GM23338 (cell line): ENCODE data around the gene SH3BP4. TPM values are rescaled to one million over a fixed set of nuclear protein-coding genes. Genes with fewer than 3 reads are reported as not detected.
A peak's percentile ranks its signal among the peaks of the same experiment; 100 is the strongest.

ENCODE experiments used
- ATAC-seq: fragments of 200-7000 bp; cut with Tn5 transposase; 3 replicates; pipeline ENCODE4 v1.9.1; 2020
- DNase-seq: peaks from one replicate; pipeline ENCODE4 v3.0.0-alpha.2; 2015; ENCODE audit warnings: low spot score
- H2AFZ ChIP-seq: fragments of 200-600 bp; sonication (generic); 2 replicates; pipeline ENCODE4 v1.8.0; 2016; ENCODE audit warnings: antibody characterized with exemption, mild to moderate bottlenecking, moderate library complexity
- H3F3A ChIP-seq: fragments of 200-600 bp; sonication (generic); replicated peaks from 2 replicates; pipeline ENCODE4 v1.8.0; 2017; ENCODE audit warnings: antibody characterized with exemption, mixed run types, low read depth
- H3K27ac ChIP-seq: fragments of 200-600 bp; sonication (generic); 2 replicates; pipeline ENCODE4 v1.6.1; 2016; ENCODE audit warnings: low read depth
- H3K27me3 ChIP-seq: fragments of 200-600 bp; sonication (generic); 2 replicates; pipeline ENCODE4 v1.8.0; 2016; ENCODE audit warnings: mild to moderate bottlenecking, mixed run types, moderate library complexity; ENCODE audit not compliant: insufficient read depth
- H3K36me3 ChIP-seq: fragments of 200-600 bp; sonication (generic); 2 replicates; pipeline ENCODE4 v1.8.0; 2016; ENCODE audit warnings: mild to moderate bottlenecking; ENCODE audit not compliant: insufficient read depth
- H3K4me1 ChIP-seq: fragments of 200-600 bp; sonication (generic); 2 replicates; pipeline ENCODE4 v1.8.0; 2016; ENCODE audit warnings: mild to moderate bottlenecking, moderate library complexity; ENCODE audit not compliant: insufficient read depth
- H3K4me2 ChIP-seq: fragments of 200-600 bp; sonication (generic); 2 replicates; pipeline ENCODE4 v1.7.1; 2017; ENCODE audit warnings: mixed run types
- H3K4me3 ChIP-seq: fragments of 200-600 bp; sonication (generic); 2 replicates; pipeline ENCODE4 v1.6.1; 2016; ENCODE audit warnings: mixed run types
- H3K79me2 ChIP-seq: fragments of 200-600 bp; sonication (generic); replicated peaks from 2 replicates; pipeline ENCODE4 v1.8.0; 2017; ENCODE audit warnings: mild to moderate bottlenecking; ENCODE audit not compliant: insufficient read depth
- H3K9me2 ChIP-seq: fragments of 200-600 bp; sonication (generic); 2 replicates; pipeline ENCODE4 v1.8.0; 2017; ENCODE audit not compliant: insufficient read depth
- H4K20me1 ChIP-seq: fragments of 200-600 bp; sonication (generic); replicated peaks from 2 replicates; pipeline ENCODE4 v1.8.0; 2017; ENCODE audit warnings: mild to moderate bottlenecking; ENCODE audit not compliant: insufficient read depth
- H3K27ac Mint-ChIP-seq: 2 replicates; pipeline ENCODE4 v1.8.0; 2020; ENCODE audit warnings: inconsistent platforms, mild to moderate bottlenecking, moderate library complexity, mixed read lengths
- H3K27me3 Mint-ChIP-seq: 3 replicates; pipeline ENCODE4 v1.8.0; 2022; ENCODE audit warnings: low read depth, mild to moderate bottlenecking, moderate library complexity, mixed read lengths, inconsistent platforms; ENCODE audit not compliant: insufficient read depth, poor library complexity
- H3K36me3 Mint-ChIP-seq: 3 replicates; pipeline ENCODE4 v1.8.0; 2021; ENCODE audit warnings: low read depth, mild to moderate bottlenecking, inconsistent platforms, moderate library complexity, mixed read lengths
- H3K4me1 Mint-ChIP-seq: 3 replicates; pipeline ENCODE4 v1.8.0; 2020; ENCODE audit warnings: mild to moderate bottlenecking, inconsistent platforms, mixed read lengths
- H3K4me3 Mint-ChIP-seq: 3 replicates; pipeline ENCODE4 v1.8.0; 2021; ENCODE audit warnings: moderate library complexity, mild to moderate bottlenecking, inconsistent platforms, mixed read lengths
- H3K9me3 Mint-ChIP-seq: 3 replicates; pipeline ENCODE4 v1.8.0; 2020; ENCODE audit warnings: moderate library complexity, mild to moderate bottlenecking, inconsistent platforms, mixed read lengths
- CREB1 ChIP-seq: fragments of 250-450 bp; sonication (Bioruptor Pico); IDR thresholded peaks from 2 replicates; pipeline ENCODE4 v1.5.0; 2020; ENCODE audit warnings: low read depth, mild to moderate bottlenecking, moderate library complexity
- CTCF ChIP-seq, 2 experiments: fragments of 200-600 bp in 1 of 2; sonication (generic) in 1 of 2; conservative IDR thresholded peaks; 2 replicates each; pipeline versions ENCODE4 v1.5.1 to v1.6.1; 2016 to 2017; ENCODE audit warnings: antibody characterized with exemption in 2 of 2, low read depth in 2 of 2, mild to moderate bottlenecking in 2 of 2, moderate library complexity in 1 of 2
- EZH2 ChIP-seq: fragments of 200-600 bp; sonication (generic); IDR thresholded peaks from one replicate; pipeline ENCODE4 v1.8.0; 2017; ENCODE audit warnings: antibody characterized with exemption, mild to moderate bottlenecking, low read depth; ENCODE audit not compliant: unreplicated experiment
- EZH2phosphoT487 ChIP-seq: fragments of 200-600 bp; sonication (generic); IDR thresholded peaks from one replicate; pipeline ENCODE4 v1.8.1; 2018; ENCODE audit warnings: antibody characterized with exemption; ENCODE audit not compliant: unreplicated experiment
- NANOG ChIP-seq: IDR thresholded peaks from 2 replicates; pipeline ENCODE4 v1.6.1; 2016; ENCODE audit warnings: antibody characterized with exemption, borderline replicate concordance
- POLR2AphosphoS5 ChIP-seq: IDR thresholded peaks from 2 replicates; pipeline ENCODE4 v1.6.1; 2016; ENCODE audit warnings: antibody characterized with exemption, low read depth
- REST ChIP-seq: IDR thresholded peaks from one replicate; pipeline ENCODE4 v1.6.1; 2018; ENCODE audit warnings: antibody characterized with exemption; ENCODE audit not compliant: unreplicated experiment
- ZNF331 ChIP-seq: fragments of 250-450 bp; sonication (Bioruptor Pico); IDR thresholded peaks from 2 replicates; pipeline ENCODE4 v1.5.0; 2020; ENCODE audit warnings: low read depth, mild to moderate bottlenecking, moderate library complexity
- polyA plus RNA-seq: library from polyadenylated mRNA; unstranded; fragments of >200 nt; fragmentation: Nextera tagmentation; extraction: Ambion mirVana; gene quantifications from 2 replicates; pipeline ENCODE4 v1.2.1, GENCODE V29; 2016
- total RNA-seq: library from RNA; depleted of rRNA; stranded (reverse); fragments of >200 nt; shearing (Covaris generic); gene quantifications from 2 replicates; pipeline ENCODE4 v1.2.3, GENCODE V29; 2014
- TF ChIP-seq, protein P1 (sequence below): fragments of 250-450 bp; sonication (Bioruptor Pico); IDR thresholded peaks from 2 replicates; pipeline ENCODE4 v1.5.0; 2020; ENCODE audit warnings: mild to moderate bottlenecking, moderate library complexity

The SH3BP4 gene
- total and polyA plus RNA-seq, 2 experiments from 2014 or later = 15.6 to 50.9 TPM

DNA sequence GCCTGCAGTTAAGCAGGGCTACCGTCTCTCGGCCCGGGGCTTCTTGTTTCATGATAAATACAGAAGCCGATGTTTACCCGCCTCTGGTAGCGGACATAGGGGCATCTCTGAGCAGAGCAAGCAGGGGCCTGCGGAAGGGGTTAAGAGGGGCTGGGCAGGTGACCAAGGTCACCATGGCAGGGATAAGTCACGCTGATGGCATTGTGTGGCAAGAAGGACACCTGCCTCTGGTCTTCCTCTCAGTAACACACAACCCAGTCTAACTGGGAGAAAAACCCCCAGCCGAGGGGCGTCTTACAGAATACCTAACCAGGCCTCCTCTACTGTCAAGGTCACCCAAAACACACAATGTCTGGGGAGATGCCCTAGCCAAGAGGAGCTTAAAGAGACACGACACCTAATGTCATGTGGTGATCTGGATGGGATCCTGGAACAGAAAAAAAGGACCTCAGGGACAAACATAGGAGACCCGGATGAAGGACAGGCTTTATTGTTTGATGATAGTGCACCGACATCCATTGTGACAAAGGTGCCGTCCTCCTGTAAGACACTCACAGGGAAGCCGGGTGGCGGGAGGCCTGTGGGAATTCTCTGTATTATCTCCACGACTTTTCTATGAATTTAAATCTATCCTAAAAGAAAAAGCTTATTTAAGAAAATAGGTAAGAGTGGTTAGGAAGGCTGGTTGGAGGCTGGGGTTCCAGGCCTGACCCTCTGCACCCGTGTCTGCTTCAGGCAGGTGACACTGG lies 24.8 kb downstream of the SH3BP4 start (continued):
- TF ChIP-seq, protein P1, sequence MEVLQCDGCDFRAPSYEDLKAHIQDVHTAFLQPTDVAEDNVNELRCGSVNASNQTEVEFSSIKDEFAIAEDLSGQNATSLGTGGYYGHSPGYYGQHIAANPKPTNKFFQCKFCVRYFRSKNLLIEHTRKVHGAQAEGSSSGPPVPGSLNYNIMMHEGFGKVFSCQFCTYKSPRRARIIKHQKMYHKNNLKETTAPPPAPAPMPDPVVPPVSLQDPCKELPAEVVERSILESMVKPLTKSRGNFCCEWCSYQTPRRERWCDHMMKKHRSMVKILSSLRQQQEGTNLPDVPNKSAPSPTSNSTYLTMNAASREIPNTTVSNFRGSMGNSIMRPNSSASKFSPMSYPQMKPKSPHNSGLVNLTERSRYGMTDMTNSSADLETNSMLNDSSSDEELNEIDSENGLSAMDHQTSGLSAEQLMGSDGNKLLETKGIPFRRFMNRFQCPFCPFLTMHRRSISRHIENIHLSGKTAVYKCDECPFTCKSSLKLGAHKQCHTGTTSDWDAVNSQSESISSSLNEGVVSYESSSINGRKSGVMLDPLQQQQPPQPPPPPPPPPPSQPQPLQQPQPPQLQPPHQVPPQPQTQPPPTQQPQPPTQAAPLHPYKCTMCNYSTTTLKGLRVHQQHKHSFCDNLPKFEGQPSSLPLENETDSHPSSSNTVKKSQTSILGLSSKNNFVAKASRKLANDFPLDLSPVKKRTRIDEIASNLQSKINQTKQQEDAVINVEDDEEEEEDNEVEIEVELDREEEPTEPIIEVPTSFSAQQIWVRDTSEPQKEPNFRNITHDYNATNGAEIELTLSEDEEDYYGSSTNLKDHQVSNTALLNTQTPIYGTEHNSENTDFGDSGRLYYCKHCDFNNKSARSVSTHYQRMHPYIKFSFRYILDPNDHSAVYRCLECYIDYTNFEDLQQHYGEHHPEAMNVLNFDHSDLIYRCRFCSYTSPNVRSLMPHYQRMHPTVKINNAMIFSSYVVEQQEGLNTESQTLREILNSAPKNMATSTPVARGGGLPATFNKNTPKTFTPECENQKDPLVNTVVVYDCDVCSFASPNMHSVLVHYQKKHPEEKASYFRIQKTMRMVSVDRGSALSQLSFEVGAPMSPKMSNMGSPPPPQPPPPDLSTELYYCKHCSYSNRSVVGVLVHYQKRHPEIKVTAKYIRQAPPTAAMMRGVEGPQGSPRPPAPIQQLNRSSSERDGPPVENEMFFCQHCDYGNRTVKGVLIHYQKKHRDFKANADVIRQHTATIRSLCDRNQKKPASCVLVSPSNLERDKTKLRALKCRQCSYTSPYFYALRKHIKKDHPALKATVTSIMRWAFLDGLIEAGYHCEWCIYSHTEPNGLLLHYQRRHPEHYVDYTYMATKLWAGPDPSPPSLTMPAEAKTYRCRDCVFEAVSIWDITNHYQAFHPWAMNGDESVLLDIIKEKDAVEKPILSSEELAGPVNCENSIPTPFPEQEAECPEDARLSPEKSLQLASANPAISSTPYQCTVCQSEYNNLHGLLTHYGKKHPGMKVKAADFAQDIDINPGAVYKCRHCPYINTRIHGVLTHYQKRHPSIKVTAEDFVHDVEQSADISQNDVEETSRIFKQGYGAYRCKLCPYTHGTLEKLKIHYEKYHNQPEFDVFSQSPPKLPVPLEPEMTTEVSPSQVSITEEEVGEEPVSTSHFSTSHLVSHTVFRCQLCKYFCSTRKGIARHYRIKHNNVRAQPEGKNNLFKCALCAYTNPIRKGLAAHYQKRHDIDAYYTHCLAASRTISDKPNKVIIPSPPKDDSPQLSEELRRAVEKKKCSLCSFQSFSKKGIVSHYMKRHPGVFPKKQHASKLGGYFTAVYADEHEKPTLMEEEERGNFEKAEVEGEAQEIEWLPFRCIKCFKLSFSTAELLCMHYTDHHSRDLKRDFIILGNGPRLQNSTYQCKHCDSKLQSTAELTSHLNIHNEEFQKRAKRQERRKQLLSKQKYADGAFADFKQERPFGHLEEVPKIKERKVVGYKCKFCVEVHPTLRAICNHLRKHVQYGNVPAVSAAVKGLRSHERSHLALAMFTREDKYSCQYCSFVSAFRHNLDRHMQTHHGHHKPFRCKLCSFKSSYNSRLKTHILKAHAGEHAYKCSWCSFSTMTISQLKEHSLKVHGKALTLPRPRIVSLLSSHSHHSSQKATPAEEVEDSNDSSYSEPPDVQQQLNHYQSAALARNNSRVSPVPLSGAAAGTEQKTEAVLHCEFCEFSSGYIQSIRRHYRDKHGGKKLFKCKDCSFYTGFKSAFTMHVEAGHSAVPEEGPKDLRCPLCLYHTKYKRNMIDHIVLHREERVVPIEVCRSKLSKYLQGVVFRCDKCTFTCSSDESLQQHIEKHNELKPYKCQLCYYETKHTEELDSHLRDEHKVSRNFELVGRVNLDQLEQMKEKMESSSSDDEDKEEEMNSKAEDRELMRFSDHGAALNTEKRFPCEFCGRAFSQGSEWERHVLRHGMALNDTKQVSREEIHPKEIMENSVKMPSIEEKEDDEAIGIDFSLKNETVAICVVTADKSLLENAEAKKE (CRISPR knock-in tag) = no peak
- TF ChIP-seq EZH2phosphoT487 = no peak
- no peak for TF ChIP-seq CTCF (conservative IDR thresholded peaks at IDR 0.05; ENCODE audit: low read depth in 2 of 2)

DNA sequence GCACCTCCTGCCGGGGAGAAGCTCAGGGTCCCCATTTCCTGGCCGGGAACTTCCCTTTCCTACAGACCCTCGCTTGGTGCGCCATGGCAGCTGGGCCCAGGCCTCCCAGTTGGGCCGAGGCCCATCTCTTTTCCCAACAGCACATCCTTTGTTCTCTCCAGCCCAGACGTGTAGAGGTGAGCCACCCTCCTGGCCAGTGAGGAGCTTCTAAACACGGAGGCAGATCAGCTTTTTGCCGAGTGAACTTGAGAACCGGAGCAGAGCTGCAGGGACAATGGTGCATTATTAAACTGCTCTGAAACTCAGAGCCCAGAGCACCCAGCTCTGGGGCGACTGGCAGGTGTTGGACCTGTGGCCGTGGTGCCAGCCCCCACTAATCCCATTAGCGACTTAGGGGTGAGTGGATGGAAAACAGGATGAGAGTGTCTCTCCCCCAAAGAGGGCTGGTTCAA lies 25.4 kb downstream of the SH3BP4 start:
- H3K27ac Mint-ChIP-seq = peak overlapping the region; percentile 44; the same call in 1 of the 2 replicates
- H3K27ac ChIP-seq = no peak overlapping the region
- peaks cover 93% of the 10 kb centered on the region for H3K79me2 ChIP-seq
- H2AFZ ChIP-seq = no peak overlapping the region
- ATAC-seq (no peak), DNase-seq (no peak)
- no peak overlapping the region for H3K4me3 Mint-ChIP-seq
- H3K9me2 ChIP-seq = no peaks in the 10 kb centered on the region
- no peaks in the 10 kb centered on the region for H3K27me3 ChIP-seq
- peaks cover 9% of the 10 kb centered on the region for H3K27me3 Mint-ChIP-seq
- H3F3A ChIP-seq = peaks cover 7% of the 10 kb centered on the region; the same call in 1 of the 2 replicates
- 0 out of 2 replicates have a peak, but pooled peaks cover 3% of the 10 kb centered on the region for H3K36me3 ChIP-seq
- H3K4me1 Mint-ChIP-seq = peaks cover 52% of the 10 kb centered on the region
- peaks cover 10% of the 10 kb centered on the region; the same call in 2 of the 3 replicates for H3K9me3 Mint-ChIP-seq
- no peak overlapping the region for H3K4me3 ChIP-seq
- peaks cover 22% of the 10 kb centered on the region for H3K36me3 Mint-ChIP-seq
- peaks cover 32% of the 10 kb centered on the region for H3K4me1 ChIP-seq
- peaks cover 14% of the 10 kb centered on the region for H4K20me1 ChIP-seq
- no peak overlapping the region for H3K4me2 ChIP-seq
- TF ChIP-seq CTCF (conservative IDR thresholded peaks at IDR 0.05; ENCODE audit: low read depth in 2 of 2) = no peak
- no peak for TF ChIP-seq POLR2AphosphoS5
- no peak for TF ChIP-seq EZH2
- no peak for TF ChIP-seq ZNF331 (CRISPR knock-in tag)
- TF ChIP-seq NANOG = no peak
- TF ChIP-seq REST = no peak
- TF ChIP-seq CREB1 (CRISPR knock-in tag) = no peak
- TF ChIP-seq EZH2phosphoT487 = no peak
